GM12865 (cell line): ENCODE measurements around the gene TBCD.

Experiments
- DNase-seq: peaks from one replicate; pipeline ENCODE4 v3.0.0; 2010; ENCODE audit warnings: low read depth
- H3K4me3 ChIP-seq: 2 replicates; pipeline ENCODE4 v1.5.1; 2011; ENCODE audit warnings: mild to moderate bottlenecking, low read depth, low read length, control low read depth
- TF ChIP-seq, protein P1 (sequence below): IDR thresholded peaks from 2 replicates; pipeline ENCODE4 v1.5.1; 2011; ENCODE audit warnings: low read length, control low read depth, low read depth, inconsistent platforms; ENCODE audit not compliant: insufficient read depth; ENCODE audit errors: missing control alignments

TBCD gene

GRCh38 chr17:82884341-82884969 is 132.6 kb downstream of the TBCD start:
- TF ChIP-seq, protein P1, sequence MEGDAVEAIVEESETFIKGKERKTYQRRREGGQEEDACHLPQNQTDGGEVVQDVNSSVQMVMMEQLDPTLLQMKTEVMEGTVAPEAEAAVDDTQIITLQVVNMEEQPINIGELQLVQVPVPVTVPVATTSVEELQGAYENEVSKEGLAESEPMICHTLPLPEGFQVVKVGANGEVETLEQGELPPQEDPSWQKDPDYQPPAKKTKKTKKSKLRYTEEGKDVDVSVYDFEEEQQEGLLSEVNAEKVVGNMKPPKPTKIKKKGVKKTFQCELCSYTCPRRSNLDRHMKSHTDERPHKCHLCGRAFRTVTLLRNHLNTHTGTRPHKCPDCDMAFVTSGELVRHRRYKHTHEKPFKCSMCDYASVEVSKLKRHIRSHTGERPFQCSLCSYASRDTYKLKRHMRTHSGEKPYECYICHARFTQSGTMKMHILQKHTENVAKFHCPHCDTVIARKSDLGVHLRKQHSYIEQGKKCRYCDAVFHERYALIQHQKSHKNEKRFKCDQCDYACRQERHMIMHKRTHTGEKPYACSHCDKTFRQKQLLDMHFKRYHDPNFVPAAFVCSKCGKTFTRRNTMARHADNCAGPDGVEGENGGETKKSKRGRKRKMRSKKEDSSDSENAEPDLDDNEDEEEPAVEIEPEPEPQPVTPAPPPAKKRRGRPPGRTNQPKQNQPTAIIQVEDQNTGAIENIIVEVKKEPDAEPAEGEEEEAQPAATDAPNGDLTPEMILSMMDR, result no peak
- DNase-seq, result no peak
- H3K4me3 ChIP-seq, result no peak overlapping the region

DNA sequence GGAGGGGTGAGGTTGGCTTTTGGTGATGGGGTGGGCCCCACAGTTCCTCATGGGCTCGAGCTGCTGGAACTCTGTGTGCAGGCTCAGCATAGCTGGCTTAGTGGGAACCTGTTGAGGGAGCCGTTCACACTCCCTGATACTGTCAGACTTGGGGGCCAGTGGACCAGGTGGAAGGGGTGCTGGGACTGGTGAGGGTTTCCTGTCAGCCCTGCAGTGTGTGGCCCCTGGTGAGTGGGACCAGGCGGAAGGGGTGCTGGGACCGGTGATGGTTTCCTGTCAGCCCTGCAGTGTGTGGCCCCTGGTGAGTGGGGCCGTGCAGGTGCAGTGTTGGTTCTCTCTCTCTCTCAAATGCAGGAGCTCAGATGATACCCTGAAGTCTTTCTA is 133.1 kb downstream of the TBCD start:
- peak; percentile 21 for DNase-seq
- TF ChIP-seq, protein P1, result no peak
- no peak overlapping the region for H3K4me3 ChIP-seq

- no peak for DNase-seq
- TF ChIP-seq, protein P1, result no peak
- H3K4me3 ChIP-seq, result no peak overlapping the region
Observed at GRCh38 chr17:82887255-82888164, 135.6 kb downstream of the TBCD start.

- no peak overlapping the region for H3K4me3 ChIP-seq
- TF ChIP-seq, protein P1, result no peak
- DNase-seq, result no peak
Observed at GRCh38 chr17:82888583-82889495, 137.0 kb downstream of the TBCD start.

DNA sequence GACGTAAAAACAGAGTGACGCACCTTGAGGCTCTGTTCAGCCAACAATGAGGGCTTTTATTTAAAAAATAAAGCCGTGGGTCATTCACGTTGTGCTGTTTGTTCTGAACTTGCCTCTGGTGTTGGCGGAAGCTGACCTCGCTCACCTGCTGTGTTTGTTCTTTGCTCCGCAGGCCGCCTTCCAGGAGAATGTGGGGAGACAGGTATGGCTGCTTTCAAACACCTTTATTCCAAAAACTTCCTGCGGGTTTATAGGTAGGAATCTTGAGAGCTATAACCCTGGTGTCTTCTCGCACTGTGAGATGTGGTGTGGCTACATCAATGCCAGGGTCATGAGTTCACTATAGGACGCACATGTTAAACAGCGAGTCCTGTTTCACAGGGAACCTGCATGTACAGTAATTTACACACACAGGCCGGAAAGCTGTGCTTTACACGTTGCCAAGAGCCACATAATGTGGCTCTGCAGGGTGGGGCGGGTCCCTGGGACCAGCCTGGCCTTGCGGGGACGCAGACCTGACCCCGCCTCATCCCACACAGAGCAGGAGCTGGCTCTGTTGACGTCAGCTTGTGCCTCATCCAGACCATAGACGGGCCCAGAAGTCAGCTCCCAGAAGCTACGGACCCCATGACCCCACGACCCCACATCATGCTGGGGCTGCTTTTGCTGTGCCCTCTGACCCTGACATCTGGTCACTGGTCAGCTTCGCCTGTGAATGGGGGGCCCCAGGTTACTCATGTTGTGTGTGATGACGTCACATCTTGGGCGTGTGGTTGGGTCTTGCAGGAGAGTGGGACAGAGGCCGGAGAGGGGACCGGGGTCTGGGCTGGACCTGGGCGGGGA is 137.9 kb downstream of the TBCD start:
- TF ChIP-seq, protein P1, result no peak
- no peak for DNase-seq
- no peak overlapping the region for H3K4me3 ChIP-seq

DNA sequence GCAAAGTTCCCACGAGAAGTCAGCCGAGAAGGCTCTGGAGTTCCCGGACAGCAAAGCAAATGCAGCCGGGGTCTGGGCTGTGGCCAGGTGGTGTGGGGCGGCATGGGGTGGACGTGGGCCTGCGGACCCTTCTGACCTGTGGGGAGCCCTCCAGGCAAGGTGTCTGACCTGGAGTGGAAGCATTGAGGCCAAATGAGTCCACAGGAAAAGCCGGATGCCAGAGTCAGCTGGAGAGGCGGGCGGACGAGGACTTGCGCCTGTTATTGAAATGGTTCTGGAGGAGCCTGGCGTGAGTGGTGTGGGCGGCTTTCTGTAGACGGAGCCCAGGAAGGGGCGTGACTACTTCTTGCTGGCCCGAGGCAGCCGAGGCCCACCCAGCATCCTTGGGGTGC is 138.5 kb downstream of the TBCD start:
- TF ChIP-seq, protein P1, result no peak
- H3K4me3 ChIP-seq, result no peak overlapping the region
- DNase-seq, result no peak
